ENCODE results near the gene ATP5F1E. TPM values are rescaled to one million over a fixed set of nuclear protein-coding genes. Genes with fewer than 3 reads are reported as not detected.

The ATP5F1E gene
- total RNA-seq, 1 donor from 2014 or later: 86.1 TPM

DNA sequence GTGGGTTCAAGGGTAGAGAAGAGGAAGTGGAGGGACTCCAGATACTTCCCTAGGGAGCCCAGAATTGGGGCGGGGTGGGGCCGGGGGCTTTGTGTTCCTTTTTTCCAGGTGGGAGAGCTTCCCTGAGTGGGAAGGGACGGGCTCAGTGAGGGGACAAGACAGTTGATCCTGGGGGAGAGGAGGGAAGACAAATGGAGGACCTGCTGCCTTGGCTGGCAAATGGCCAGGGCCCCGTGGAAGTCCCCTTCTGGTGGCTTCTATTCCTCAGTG lies 27.7 kb downstream of the ATP5F1E start:
- POLR2A ChIA-PET: interaction anchor here (0.6 to 5.1 kb wide), 14 partner anchors 9 to 217 kb away, joined by 3 to 88 read pairs (median 16); partner anchors contain the start of genes ATP5F1E, NELFCD, PRELID3B and TUBB1
- Mint-ChIP-seq H3K4me1 (peaks cover 60% of the 10 kb centered on the region), H3K4me3 (peak overlapping the region; percentile 91), H3K27me3 (no peaks in the 10 kb centered on the region), H3K27ac (peak overlapping the region; percentile 99), H3K9me3 (no peaks in the 10 kb centered on the region), H3K36me3 (ENCODE audit: low read depth) (peaks cover 60% of the 10 kb centered on the region)
- CTCF ChIA-PET: no interaction called here
- intact Hi-C loops (cut with micrococcal nuclease): loop anchor here (1.0 to 10.0 kb wide), 9 partner anchors 9 to 1520 kb away; partner anchors contain the start of genes RAB22A and STX16
- DNase-seq: no peak
- peak; percentile 3 for ATAC-seq (ENCODE audit: low read depth)
- TF ChIP-seq, protein P1, sequence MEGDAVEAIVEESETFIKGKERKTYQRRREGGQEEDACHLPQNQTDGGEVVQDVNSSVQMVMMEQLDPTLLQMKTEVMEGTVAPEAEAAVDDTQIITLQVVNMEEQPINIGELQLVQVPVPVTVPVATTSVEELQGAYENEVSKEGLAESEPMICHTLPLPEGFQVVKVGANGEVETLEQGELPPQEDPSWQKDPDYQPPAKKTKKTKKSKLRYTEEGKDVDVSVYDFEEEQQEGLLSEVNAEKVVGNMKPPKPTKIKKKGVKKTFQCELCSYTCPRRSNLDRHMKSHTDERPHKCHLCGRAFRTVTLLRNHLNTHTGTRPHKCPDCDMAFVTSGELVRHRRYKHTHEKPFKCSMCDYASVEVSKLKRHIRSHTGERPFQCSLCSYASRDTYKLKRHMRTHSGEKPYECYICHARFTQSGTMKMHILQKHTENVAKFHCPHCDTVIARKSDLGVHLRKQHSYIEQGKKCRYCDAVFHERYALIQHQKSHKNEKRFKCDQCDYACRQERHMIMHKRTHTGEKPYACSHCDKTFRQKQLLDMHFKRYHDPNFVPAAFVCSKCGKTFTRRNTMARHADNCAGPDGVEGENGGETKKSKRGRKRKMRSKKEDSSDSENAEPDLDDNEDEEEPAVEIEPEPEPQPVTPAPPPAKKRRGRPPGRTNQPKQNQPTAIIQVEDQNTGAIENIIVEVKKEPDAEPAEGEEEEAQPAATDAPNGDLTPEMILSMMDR (IDR thresholded peaks at IDR 0.05): no peak

DNA sequence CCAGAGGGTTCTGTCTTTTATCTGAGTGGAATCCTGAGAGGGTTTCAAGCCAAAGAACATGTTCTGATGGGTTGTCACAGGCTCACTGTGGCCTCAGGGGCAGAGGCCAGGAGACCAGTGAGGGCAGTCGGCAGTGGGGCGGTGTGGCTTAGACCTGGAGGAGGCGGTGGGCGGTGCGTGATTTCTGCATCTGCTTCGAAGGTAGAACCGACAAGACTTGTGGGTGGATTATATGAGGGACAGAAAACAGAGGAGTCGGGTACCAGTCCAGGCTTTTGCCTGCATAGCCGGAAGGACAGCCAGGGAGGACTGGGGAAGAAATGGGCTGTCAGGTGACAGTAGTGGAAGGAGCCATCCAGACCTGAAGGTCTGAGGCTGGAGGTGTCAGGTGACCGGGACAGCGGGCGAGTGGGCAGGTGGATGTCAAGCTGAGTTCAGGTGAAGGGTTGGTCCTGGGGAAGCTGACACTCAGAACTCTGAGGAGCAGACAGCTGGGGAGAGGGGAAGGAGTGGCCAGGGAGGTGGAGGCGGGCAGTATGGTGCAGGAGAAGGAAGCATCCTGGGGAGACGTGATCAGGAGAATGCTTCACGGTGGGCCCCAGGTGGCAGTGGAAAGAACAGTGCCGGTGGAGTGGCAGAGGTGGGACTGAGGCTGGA lies 28.2 kb downstream of the ATP5F1E start:
- Mint-ChIP-seq H3K4me3 (peak overlapping the region; percentile 91), H3K9me3 (no peaks in the 10 kb centered on the region), H3K36me3 (ENCODE audit: low read depth) (peaks cover 64% of the 10 kb centered on the region), H3K4me1 (peaks cover 57% of the 10 kb centered on the region), H3K27me3 (no peaks in the 10 kb centered on the region), H3K27ac (peak overlapping the region; percentile 99)
- DNase-seq (no peak), ATAC-seq (ENCODE audit: low read depth) (no peak)
- TF ChIP-seq, protein P1 (IDR thresholded peaks at IDR 0.05): no peak
- CTCF ChIA-PET: no interaction called here
- intact Hi-C loops (cut with micrococcal nuclease): loop anchor here (1.0 to 10.0 kb wide), 9 partner anchors 9 to 1519 kb away; partner anchors contain the start of genes RAB22A and STX16
- POLR2A ChIA-PET: interaction anchor here (0.6 to 5.1 kb wide), 14 partner anchors 8 to 218 kb away, joined by 3 to 88 read pairs (median 16); partner anchors contain the start of genes ATP5F1E, NELFCD, PRELID3B and TUBB1

DNA sequence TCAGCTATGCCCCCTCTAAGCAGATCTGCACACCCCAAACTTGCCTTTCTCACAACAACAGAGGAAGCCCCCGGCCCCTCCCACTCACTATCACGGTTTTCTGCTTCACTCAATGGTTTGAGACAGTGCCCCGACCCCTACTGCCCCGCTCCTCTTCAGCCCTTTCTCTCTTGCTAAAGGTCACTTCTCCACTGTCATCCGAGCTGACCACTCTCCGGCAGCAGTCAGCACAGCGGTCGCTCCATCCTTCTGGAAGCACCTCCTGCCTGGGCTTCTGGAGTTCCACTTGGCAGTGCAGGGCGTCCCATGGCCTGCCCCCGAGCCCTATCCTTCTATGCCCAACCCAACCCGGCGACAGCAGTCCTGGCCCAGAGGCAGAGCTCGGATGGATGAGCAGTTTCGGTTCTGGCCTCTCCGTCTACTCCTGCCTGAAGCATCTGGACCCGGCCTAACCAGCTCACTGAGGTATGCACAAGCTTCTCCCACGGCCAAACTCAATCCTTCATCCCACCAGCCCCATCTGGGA lies 29.2 kb downstream of the ATP5F1E start:
- ChIA-PET CTCF (no interaction called here), POLR2A (interaction anchor here (3.3 to 5.1 kb wide), 4 partner anchors 9 to 40 kb away, joined by 14 to 88 read pairs (median 29); partner anchors contain the start of genes ATP5F1E, NELFCD and PRELID3B)
- H3K4me3 Mint-ChIP-seq: peak overlapping the region; percentile 91
- H3K4me1 Mint-ChIP-seq: peaks cover 47% of the 10 kb centered on the region
- ATAC-seq (ENCODE audit: low read depth) (no peak), DNase-seq (no peak)
- no peaks in the 10 kb centered on the region for H3K27me3 Mint-ChIP-seq
- TF ChIP-seq, protein P1 (IDR thresholded peaks at IDR 0.05): no peak
- peaks cover 72% of the 10 kb centered on the region for H3K36me3 Mint-ChIP-seq (ENCODE audit: low read depth)
- H3K9me3 Mint-ChIP-seq: no peaks in the 10 kb centered on the region
- peak overlapping the region; percentile 99 for H3K27ac Mint-ChIP-seq
- intact Hi-C loops (cut with micrococcal nuclease): loop anchor here (10.0 kb wide), 4 partner anchors 348 to 1518 kb away; partner anchors contain the start of genes RAB22A and STX16

DNA sequence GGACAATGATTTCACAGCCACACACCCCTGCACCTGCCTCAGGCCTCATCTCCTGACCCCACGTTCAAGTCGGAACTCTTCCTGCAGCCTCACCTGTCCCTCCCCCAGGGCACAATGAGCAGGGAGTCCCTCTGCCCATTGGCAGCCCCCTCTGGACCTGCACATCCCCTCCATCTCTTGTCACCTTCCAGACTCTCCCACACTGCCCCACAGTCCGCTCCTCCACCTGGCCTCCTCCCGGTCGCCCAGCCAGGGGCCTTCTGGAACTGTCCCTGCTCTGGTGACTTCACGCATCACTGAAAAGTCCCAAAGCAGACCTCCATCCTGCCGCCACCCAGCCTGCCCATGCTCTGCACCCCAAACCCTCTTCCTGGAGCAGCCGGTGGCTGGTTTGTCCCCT lies 29.7 kb downstream of the ATP5F1E start:
- peaks cover 46% of the 10 kb centered on the region for H3K4me1 Mint-ChIP-seq
- POLR2A ChIA-PET: interaction anchor here (3.3 to 5.1 kb wide), 3 partner anchors 9 to 30 kb away, joined by 14 to 88 read pairs (median 38); partner anchors contain the start of genes ATP5F1E and NELFCD

More for the DNA sequence above, 29.7 kb downstream of the ATP5F1E start:
- no peaks in the 10 kb centered on the region for H3K9me3 Mint-ChIP-seq
- peaks cover 76% of the 10 kb centered on the region for H3K36me3 Mint-ChIP-seq (ENCODE audit: low read depth)
- intact Hi-C loops (cut with micrococcal nuclease): loop anchor here (10.0 kb wide), 4 partner anchors 348 to 1518 kb away; partner anchors contain the start of genes RAB22A and STX16
- TF ChIP-seq, protein P1 (IDR thresholded peaks at IDR 0.05): no peak
- DNase-seq (no peak), ATAC-seq (ENCODE audit: low read depth) (no peak)
- CTCF ChIA-PET: no interaction called here
- H3K27ac Mint-ChIP-seq: peak overlapping the region; percentile 99
- H3K27me3 Mint-ChIP-seq: no peaks in the 10 kb centered on the region
- peak overlapping the region; percentile 24 for H3K4me3 Mint-ChIP-seq
